Measurements from ENCODE around the gene RUFY3. TPM values are rescaled to one million over a fixed set of nuclear protein-coding genes. Genes with fewer than 3 reads are reported as not detected.
"Not testable (repeated sequence)": the region's sequence is repeated elsewhere in the genome, so short reads cannot be mapped to it uniquely, and the experiment has no call there.

RUFY3 gene
- total RNA-seq, 1 experiment from 2014 or later: 29.6 TPM

DNA sequence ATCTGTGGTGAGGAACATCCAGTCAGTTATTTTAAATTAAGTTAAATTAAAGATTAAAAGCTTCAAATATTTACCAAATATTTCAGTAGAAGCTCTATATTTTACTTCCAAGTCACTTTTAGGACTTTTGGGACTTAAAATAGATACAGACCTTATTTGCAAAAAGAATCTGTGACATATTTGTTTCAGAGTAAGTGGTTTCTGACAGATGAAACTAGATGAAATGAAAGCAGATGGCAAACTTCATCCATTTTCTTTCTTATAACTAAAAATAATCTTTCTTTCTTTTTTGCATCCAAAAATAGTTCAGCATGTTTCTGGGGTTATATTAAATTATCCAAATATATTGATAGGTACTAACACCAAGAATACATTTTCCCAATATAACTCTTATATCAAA is 40.1 kb upstream of the RUFY3 start:
- ChIA-PET POLR2A (no interaction called here), CTCF (no interaction called here)
- TF ChIP-seq POLR2AphosphoS5 (IDR thresholded peaks at IDR 0.05; ENCODE audit: low read depth, low read length): no peak
- TF ChIP-seq, protein P1, sequence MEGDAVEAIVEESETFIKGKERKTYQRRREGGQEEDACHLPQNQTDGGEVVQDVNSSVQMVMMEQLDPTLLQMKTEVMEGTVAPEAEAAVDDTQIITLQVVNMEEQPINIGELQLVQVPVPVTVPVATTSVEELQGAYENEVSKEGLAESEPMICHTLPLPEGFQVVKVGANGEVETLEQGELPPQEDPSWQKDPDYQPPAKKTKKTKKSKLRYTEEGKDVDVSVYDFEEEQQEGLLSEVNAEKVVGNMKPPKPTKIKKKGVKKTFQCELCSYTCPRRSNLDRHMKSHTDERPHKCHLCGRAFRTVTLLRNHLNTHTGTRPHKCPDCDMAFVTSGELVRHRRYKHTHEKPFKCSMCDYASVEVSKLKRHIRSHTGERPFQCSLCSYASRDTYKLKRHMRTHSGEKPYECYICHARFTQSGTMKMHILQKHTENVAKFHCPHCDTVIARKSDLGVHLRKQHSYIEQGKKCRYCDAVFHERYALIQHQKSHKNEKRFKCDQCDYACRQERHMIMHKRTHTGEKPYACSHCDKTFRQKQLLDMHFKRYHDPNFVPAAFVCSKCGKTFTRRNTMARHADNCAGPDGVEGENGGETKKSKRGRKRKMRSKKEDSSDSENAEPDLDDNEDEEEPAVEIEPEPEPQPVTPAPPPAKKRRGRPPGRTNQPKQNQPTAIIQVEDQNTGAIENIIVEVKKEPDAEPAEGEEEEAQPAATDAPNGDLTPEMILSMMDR (IDR thresholded peaks at IDR 0.05): no peak
- TF ChIP-seq, protein P2, sequence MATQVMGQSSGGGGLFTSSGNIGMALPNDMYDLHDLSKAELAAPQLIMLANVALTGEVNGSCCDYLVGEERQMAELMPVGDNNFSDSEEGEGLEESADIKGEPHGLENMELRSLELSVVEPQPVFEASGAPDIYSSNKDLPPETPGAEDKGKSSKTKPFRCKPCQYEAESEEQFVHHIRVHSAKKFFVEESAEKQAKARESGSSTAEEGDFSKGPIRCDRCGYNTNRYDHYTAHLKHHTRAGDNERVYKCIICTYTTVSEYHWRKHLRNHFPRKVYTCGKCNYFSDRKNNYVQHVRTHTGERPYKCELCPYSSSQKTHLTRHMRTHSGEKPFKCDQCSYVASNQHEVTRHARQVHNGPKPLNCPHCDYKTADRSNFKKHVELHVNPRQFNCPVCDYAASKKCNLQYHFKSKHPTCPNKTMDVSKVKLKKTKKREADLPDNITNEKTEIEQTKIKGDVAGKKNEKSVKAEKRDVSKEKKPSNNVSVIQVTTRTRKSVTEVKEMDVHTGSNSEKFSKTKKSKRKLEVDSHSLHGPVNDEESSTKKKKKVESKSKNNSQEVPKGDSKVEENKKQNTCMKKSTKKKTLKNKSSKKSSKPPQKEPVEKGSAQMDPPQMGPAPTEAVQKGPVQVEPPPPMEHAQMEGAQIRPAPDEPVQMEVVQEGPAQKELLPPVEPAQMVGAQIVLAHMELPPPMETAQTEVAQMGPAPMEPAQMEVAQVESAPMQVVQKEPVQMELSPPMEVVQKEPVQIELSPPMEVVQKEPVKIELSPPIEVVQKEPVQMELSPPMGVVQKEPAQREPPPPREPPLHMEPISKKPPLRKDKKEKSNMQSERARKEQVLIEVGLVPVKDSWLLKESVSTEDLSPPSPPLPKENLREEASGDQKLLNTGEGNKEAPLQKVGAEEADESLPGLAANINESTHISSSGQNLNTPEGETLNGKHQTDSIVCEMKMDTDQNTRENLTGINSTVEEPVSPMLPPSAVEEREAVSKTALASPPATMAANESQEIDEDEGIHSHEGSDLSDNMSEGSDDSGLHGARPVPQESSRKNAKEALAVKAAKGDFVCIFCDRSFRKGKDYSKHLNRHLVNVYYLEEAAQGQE (IDR thresholded peaks at IDR 0.05; ENCODE audit: insufficient read depth in 1 of 2, low read depth in 2 of 2, low read length in 1 of 2): no peak
- TF ChIP-seq SIN3A (IDR thresholded peaks at IDR 0.05; ENCODE audit: borderline replicate concordance, insufficient read depth, low read depth, low read length): no peak
- no peak for TF ChIP-seq TCF7L2 (IDR thresholded peaks at IDR 0.05; ENCODE audit: low read depth, low read length)
- in situ Hi-C loops (cut with HindIII; ENCODE audit: low pct_unique_long_range_greater_than_20kb, low sequenced_read_pairs): no loop called here
- intact Hi-C loops (cut with micrococcal nuclease; ENCODE audit: unreplicated experiment): no loop called here
- no peaks in the 10 kb centered on the region for H3K4me1 ChIP-seq (ENCODE audit: control insufficient read depth, insufficient read depth, low read length)
- no peaks in the 10 kb centered on the region for H3K9me3 ChIP-seq (ENCODE audit: control insufficient read depth, insufficient read depth, low read depth, low read length)
- no peaks in the 10 kb centered on the region for H3K36me3 ChIP-seq (ENCODE audit: control insufficient read depth, insufficient read depth, low read length)
- H3K27ac ChIP-seq (ENCODE audit: low read length): no peak overlapping the region
- ATAC-seq: no peak
- H3K27me3 ChIP-seq (ENCODE audit: control insufficient read depth, insufficient read depth, low read length): no peaks in the 10 kb centered on the region
- no TSS peak for BruUV-seq (replicated peaks)
- H3K4me3 ChIP-seq (ENCODE audit: low read depth in 2 of 2, low read length in 2 of 2): no peak overlapping the region
- DNase-seq (ENCODE audit: low read depth, low spot score): no peak

DNA sequence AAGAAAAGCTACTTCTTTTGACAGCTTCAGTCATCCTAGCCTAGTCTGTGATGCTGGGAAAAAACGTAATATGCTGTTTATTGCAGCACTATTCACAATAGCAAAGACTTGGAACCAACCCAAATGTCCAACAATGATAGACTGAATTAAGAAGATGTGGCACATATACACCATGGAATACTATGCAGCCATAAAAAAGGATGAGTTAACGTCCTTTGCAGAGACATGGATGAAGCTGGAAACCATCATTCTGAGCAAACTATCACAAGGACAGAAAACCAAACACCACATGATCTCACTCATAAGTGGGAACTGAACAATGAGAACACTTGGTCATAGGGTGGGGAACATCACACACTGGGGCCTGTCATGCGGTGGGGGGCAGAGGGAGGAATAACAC is 39.6 kb upstream of the RUFY3 start:
- BruUV-seq (replicated peaks); CTCF ChIA-PET; intact Hi-C loops (cut with micrococcal nuclease; ENCODE audit: unreplicated experiment); ATAC-seq; in situ Hi-C loops (cut with HindIII; ENCODE audit: low pct_unique_long_range_greater_than_20kb, low sequenced_read_pairs); POLR2A ChIA-PET; H3K9me3 ChIP-seq (ENCODE audit: control insufficient read depth, insufficient read depth, low read depth, low read length); H3K27me3 ChIP-seq (ENCODE audit: control insufficient read depth, insufficient read depth, low read length); H3K4me3 ChIP-seq (ENCODE audit: low read depth in 2 of 2, low read length in 2 of 2); DNase-seq (ENCODE audit: low read depth, low spot score); H3K36me3 ChIP-seq (ENCODE audit: control insufficient read depth, insufficient read depth, low read length); H3K4me1 ChIP-seq (ENCODE audit: control insufficient read depth, insufficient read depth, low read length); H3K27ac ChIP-seq (ENCODE audit: low read length): not testable (repeated sequence)

DNA sequence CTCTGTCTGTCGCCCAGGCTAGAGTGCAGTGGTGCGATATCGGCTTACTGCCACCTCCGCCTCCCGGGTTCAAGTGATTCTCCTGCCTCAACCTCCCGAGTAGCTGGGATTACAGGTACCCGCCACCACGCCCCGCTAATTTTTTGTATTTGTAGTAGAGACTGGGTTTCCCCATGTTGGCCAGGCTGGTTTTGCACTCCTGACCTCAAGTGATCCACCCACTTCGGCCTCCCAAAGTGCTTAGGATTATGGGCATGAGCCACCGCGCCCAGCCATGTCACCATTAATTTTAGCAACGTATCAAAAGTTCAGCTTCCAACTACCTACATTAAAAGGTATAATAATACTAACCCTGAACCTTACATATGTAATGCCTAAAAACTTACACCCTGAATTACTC is 34.4 kb upstream of the RUFY3 start:
- intact Hi-C loops (cut with micrococcal nuclease; ENCODE audit: unreplicated experiment) (no loop called here), in situ Hi-C loops (cut with HindIII; ENCODE audit: low pct_unique_long_range_greater_than_20kb, low sequenced_read_pairs) (no loop called here)
- no peaks in the 10 kb centered on the region for H3K9me3 ChIP-seq (ENCODE audit: control insufficient read depth, insufficient read depth, low read depth, low read length)
- H3K27me3 ChIP-seq (ENCODE audit: control insufficient read depth, insufficient read depth, low read length): no peaks in the 10 kb centered on the region
- DNase-seq (ENCODE audit: low read depth, low spot score): no peak
- CTCF ChIA-PET: no interaction called here
- peaks cover 13% of the 10 kb centered on the region; the same call in 1 of the 2 replicates for H3K4me1 ChIP-seq (ENCODE audit: control insufficient read depth, insufficient read depth, low read length)
- no peak for ATAC-seq
- TF ChIP-seq, protein P2 (IDR thresholded peaks at IDR 0.05; ENCODE audit: insufficient read depth in 1 of 2, low read depth in 2 of 2, low read length in 1 of 2): no peak
- TF ChIP-seq TCF7L2 (IDR thresholded peaks at IDR 0.05; ENCODE audit: low read depth, low read length): no peak
- TF ChIP-seq POLR2AphosphoS5 (IDR thresholded peaks at IDR 0.05; ENCODE audit: low read depth, low read length): no peak
- no peak for TF ChIP-seq SIN3A (IDR thresholded peaks at IDR 0.05; ENCODE audit: borderline replicate concordance, insufficient read depth, low read depth, low read length)
- TF ChIP-seq, protein P1 (IDR thresholded peaks at IDR 0.05): no peak
- H3K36me3 ChIP-seq (ENCODE audit: control insufficient read depth, insufficient read depth, low read length): peaks cover 2% of the 10 kb centered on the region
- POLR2A ChIA-PET: no interaction called here
- H3K27ac ChIP-seq (ENCODE audit: low read length): peak overlapping the region; percentile 93
- H3K4me3 ChIP-seq (ENCODE audit: low read depth in 2 of 2, low read length in 2 of 2): peak overlapping the region; percentile 63 to 92
- no TSS peak for BruUV-seq (replicated peaks)

Data from Panc1 (cell line).